GM18907 (cell line): ENCODE measurements around the gene NCMAP.
"Not testable (repeated sequence)": the region's sequence is repeated elsewhere in the genome, so short reads cannot be mapped to it uniquely, and the experiment has no call there.

Experiments used
- ATAC-seq: cut with Tn5 transposase; IDR thresholded peaks from one replicate; pipeline ENCODE4 v1.9.1; 2021; ENCODE audit warnings: mild to moderate bottlenecking, moderate library complexity; ENCODE audit not compliant: unreplicated experiment

NCMAP gene

DNA sequence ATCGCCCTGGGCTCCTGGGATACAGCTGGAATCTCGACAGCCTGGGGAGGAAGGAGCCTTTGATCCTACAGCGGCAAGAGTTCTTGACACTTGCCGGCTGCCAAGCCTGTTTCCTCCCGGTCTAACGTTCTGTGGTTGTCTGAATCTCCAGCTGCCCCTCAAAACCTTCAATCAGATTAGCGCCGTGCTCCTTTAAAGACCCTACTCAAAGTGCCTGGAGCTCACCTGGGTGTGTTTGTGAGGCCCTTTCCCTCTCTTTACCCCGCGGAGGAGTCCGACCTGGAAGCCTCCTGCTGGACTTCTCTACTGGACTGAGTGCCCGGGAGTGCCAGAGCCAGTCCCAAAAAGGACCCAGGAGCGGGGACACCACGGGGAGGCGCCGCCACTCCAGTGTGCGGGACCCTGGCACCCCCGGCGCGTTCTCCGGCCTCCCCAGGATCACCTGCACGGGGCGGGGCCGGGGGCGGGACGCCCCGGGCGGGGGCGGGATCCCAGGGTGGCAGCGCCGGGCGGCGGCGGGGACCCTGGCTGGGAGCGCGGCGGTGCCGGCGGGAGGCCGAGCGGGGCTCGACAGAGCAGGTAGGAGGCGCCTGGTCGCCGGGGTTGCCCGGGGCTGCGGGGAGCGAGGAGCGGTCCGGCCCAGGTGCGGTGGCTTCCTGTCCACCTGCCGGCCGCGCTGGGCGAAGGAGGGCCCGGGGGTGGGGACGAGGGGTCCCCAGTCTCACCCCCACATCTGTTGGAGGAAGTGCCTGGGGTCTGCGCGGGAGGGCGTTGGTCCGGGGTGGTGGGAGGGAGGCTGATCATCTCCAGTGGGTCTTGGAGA lies at the start of gene NCMAP:
Gene NCMAP (plus strand): TSS at position 497 of the 823 bp plus-strand sequence. CDS start 39,344 bp downstream, outside the sequence.
- ATAC-seq = no peak

DNA sequence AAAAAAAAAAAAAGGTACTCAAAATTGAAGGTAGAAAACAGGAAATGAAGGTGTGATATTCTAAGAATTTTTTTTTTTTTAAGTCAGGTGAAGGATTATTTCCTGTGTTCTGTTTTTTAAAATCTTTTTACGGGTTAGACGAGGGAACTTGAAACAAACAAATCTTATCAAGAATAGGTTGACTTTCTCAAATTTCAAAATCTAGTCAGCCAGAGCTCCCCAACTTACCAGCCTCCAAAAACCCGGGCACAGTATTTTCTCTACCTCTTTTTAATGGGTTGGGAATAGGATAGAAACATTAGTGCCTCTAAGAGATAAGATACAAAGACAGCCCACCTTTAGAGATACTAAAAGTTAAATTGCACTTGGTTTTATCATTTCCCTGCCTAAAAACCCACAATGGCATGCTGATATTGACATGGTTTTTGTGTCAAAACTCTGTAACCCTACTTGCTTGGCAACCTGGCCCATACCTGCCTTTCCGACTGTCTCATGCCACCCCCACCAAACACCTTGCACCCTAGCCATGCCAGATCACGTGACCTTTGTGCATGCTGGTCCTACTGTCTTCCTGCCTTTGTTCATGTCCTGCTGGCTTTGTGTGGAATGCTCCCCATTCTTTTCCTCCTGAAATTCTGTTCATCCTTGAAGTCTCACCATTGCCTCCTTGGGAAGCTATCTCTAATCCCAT lies 49.1 kb upstream of the NCMAP start:
- no peak for ATAC-seq

GRCh38 chr1:24507405-24507804 lies 48.5 kb upstream of the NCMAP start:
- no peak for ATAC-seq

GRCh38 chr1:24508911-24509310 lies 47.0 kb upstream of the NCMAP start:
- no peak for ATAC-seq

- no peak for ATAC-seq
These were observed 42.2 kb upstream of the NCMAP start for GRCh38 chr1:24513706-24514105.

DNA sequence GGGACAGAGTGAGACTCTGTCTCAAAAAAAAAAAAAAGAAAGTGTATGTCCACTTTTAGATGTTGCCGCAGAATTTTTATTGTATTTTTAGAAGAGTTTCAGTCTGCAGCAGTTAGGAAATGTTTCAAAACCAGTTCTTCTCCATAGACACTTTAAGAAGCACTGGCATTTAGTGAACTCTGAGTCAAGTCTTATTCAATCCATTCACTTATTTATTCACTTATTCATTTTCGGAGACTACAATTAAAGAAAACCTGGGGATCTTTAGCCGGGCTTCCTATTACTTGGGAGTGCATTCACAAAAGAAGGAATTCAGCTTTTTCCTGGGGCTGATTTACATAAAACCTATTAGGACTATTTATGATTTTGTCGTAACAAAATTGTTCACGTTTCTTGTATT lies 40.9 kb upstream of the NCMAP start:
- no peak for ATAC-seq

DNA sequence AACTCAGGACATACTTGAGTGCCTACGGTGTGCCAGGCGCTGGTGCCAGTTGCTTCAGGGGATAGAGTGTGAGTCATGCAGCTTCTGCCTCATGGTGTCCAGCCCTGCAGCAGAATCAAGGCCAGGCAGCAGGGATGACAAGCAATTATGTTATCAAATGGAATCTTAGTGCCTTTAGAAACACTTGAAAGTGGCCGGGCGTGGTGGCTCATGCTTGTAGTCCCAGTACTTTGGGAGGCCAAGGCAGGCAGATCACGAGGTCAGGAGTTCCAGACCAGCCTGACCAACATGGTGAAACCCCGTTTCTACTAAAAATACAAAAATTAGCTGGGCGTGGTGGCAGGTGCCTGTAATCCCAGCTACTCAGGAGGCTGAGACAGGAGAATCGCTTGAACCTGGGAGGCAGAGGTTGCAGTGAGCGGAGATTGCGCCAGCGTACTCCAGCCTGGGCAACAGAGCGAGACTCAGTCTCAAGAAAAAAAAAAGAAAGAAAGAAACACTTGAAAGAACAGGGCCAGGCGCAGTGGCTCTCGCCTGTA lies 40.1 kb upstream of the NCMAP start:
- not testable (repeated sequence) for ATAC-seq

- ATAC-seq = no peak
These were observed 39.4 kb upstream of the NCMAP start for GRCh38 chr1:24516506-24516905.

- ATAC-seq = no peak
These were observed 38.0 kb upstream of the NCMAP start for GRCh38 chr1:24517898-24518297.

GRCh38 chr1:24520282-24520681 lies 35.6 kb upstream of the NCMAP start:
- ATAC-seq = not testable (repeated sequence)

- ATAC-seq = no peak
These were observed 30.3 kb upstream of the NCMAP start for GRCh38 chr1:24525606-24526005.

DNA sequence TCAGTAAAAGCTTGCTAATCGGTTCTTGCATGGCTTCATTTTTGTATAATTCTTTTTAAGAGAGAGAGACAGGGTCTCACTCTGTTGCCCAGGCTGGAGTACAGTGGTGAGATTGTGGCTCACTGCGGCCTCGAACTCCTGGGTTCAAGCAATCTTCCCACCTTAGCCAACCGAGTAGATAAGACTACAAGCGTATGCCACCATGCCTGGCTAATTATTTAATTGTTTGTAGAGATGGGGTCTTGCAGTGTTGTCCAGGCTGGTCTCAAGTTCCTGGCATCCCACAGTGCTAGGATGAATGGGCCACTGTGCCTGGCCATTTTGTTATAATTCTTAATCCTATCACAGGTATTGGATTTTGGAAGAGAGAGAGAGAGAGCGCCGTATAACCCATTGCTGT lies 29.8 kb upstream of the NCMAP start:
- no peak for ATAC-seq

- no peak for ATAC-seq
These were observed 28.8 kb upstream of the NCMAP start for GRCh38 chr1:24526940-24527542.

DNA sequence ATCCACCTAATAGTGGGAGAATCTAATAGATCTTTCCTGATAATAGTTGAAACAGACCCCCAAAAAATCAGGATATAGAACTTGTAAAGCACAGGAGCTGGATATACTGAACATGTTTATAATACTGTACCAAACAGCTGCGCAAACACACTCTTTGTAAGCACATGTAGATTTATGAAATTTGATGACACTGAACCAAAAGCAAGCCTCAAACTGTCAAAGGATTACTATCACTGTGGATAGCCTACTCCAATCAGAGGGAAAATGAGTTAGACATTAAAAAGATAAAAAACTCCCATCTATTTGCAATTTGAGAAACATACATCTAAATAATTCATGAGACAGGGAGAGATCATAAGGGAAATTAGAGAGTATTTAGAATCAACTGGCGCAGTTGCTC lies 27.1 kb upstream of the NCMAP start:
- ATAC-seq = no peak

- ATAC-seq = not testable (repeated sequence)
These were observed 26.6 kb upstream of the NCMAP start for GRCh38 chr1:24529292-24529691.

GRCh38 chr1:24535021-24535424 lies 20.9 kb upstream of the NCMAP start:
- peak; percentile 55 for ATAC-seq

- ATAC-seq = no peak
These were observed 20.1 kb upstream of the NCMAP start for GRCh38 chr1:24535778-24536177.

GRCh38 chr1:24536391-24536840 lies 19.5 kb upstream of the NCMAP start:
- peak; percentile 70 for ATAC-seq

DNA sequence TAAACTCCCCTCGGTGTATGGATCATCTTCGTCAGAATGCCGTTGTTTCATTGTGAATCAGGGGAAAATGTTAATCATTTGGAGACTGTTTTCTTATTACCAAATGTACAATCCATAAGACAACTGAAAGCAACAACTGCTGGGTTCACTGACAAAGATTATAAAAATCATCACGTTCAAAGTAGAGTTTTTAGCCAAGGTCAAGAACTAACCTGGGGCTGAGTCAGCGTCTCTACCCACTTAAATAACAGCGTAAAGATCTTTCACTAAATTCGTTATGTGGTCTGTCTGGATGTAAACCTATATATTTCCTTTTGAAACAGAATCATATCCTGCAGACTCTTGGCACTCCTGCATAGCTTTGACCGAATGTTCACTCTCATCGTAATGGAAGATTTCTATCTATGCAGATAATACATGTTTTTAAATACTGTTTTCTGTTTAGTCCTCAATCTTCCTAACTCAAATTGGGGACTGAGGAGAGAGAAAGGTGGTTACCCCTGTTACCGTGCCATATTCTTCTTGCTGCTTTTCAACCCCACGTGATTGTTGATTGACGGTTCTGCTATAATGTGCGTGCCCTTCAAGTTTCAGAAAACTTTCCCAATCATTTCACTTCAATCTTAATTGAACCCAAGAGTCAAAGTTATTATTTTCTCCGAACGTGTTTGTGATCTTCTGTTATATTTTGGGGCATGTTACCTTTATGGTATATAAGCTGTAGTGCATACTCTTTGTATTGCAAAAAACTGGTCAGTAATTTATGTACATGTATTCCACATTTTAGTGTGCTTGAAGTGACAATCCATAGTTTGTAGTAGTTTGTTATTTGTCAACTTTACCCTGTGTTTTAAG lies 15.6 kb upstream of the NCMAP start:
- ATAC-seq = no peak

GRCh38 chr1:24540906-24541710 lies 14.8 kb upstream of the NCMAP start:
- ATAC-seq = no peak
